ENCODE measurements around the gene C8B. TPM values are rescaled to one million over a fixed set of nuclear protein-coding genes. Genes with fewer than 3 reads are reported as not detected.

The C8B gene
- total RNA-seq, 6 donors from 2014 or later = 0.26 to 9.6 (median 0.98) TPM; not detected in 1

- Histone ChIP-seq H3K36me3 (no peaks in the 10 kb centered on the region), H3K27me3 (no peaks in the 10 kb centered on the region), H3K9me3 (no peaks in the 10 kb centered on the region), H3K27ac (no peak overlapping the region), H3K4me1 (peaks cover 0 to 3% (median 0%) of the 10 kb centered on the region in 4 donors), H3K4me3 (no peak overlapping the region)
- ATAC-seq (ENCODE audit: low FRiP score in 2 of 2) (no peak), DNase-seq (no peak)
- 75 to 83% methylated on average over 2 of the region's 2 CpGs for WGBS, 2 donors
- no peak for TF ChIP-seq POLR2AphosphoS5 (IDR thresholded peaks at IDR 0.05)
- TF ChIP-seq POLR2A (IDR thresholded peaks at IDR 0.05) = no peak
- TF ChIP-seq CTCF (IDR thresholded peaks at IDR 0.05) = no peak
- TF ChIP-seq EP300 (IDR thresholded peaks at IDR 0.05) = no peak
These were observed 67.8 kb downstream of the C8B start for GRCh38 chr1:56898005-56898373.

GRCh38 chr1:56897150-56898004, 68.4 kb downstream of the C8B start:
- no peak overlapping the region for H3K27ac ChIP-seq
- peaks cover 0 to 3% (median 0%) of the 10 kb centered on the region in 4 donors for H3K4me1 ChIP-seq
- H3K4me3 ChIP-seq = no peak overlapping the region
- TF ChIP-seq EP300 (IDR thresholded peaks at IDR 0.05) = peak in 1 of 4 donors; percentile 17
- no peak for TF ChIP-seq POLR2A (IDR thresholded peaks at IDR 0.05)
- DNase-seq = no peak
- no peaks in the 10 kb centered on the region for H3K36me3 ChIP-seq
- no peaks in the 10 kb centered on the region for H3K9me3 ChIP-seq
- H3K27me3 ChIP-seq = no peaks in the 10 kb centered on the region
- ATAC-seq (ENCODE audit: low FRiP score in 2 of 2) = no peak
- WGBS, 2 donors = 53 to 57% methylated on average over 6 of the region's 6 CpGs

- Histone ChIP-seq H3K27me3 (no peaks in the 10 kb centered on the region), H3K4me3 (no peak overlapping the region), H3K36me3 (no peaks in the 10 kb centered on the region), H3K9me3 (no peaks in the 10 kb centered on the region), H3K4me1 (no peaks in the 10 kb centered on the region), H3K27ac (no peak overlapping the region)
- DNase-seq (no peak), ATAC-seq (ENCODE audit: low FRiP score in 2 of 2) (no peak)
- TF ChIP-seq EP300 (IDR thresholded peaks at IDR 0.05) = no peak
- no peak for TF ChIP-seq POLR2A (IDR thresholded peaks at IDR 0.05)
- TF ChIP-seq POLR2AphosphoS5 (IDR thresholded peaks at IDR 0.05) = no peak
- no peak for TF ChIP-seq CTCF (IDR thresholded peaks at IDR 0.05)
These were observed 71.8 kb downstream of the C8B start for GRCh38 chr1:56894014-56894413.

- WGBS, 2 donors = 72 to 83% methylated on average over 3 of the region's 3 CpGs
- H3K27me3 ChIP-seq = no peaks in the 10 kb centered on the region
- no peak for DNase-seq
- H3K9me3 ChIP-seq = no peaks in the 10 kb centered on the region
- TF ChIP-seq EP300 (IDR thresholded peaks at IDR 0.05) (no peak), CTCF (IDR thresholded peaks at IDR 0.05) (no peak)
- no peaks in the 10 kb centered on the region for H3K36me3 ChIP-seq
- no peak for ATAC-seq (ENCODE audit: low FRiP score in 2 of 2)
- no peaks in the 10 kb centered on the region for H3K4me1 ChIP-seq
- no peak overlapping the region for H3K27ac ChIP-seq
- H3K4me3 ChIP-seq = no peak overlapping the region
These were observed 75.6 kb downstream of the C8B start for GRCh38 chr1:56890229-56890628.

- TF ChIP-seq POLR2AphosphoS5 (IDR thresholded peaks at IDR 0.05) (no peak), CTCF (IDR thresholded peaks at IDR 0.05) (no peak), POLR2A (IDR thresholded peaks at IDR 0.05) (no peak), EP300 (IDR thresholded peaks at IDR 0.05) (no peak)
- no peak overlapping the region for H3K27ac ChIP-seq
- no peaks in the 10 kb centered on the region for H3K36me3 ChIP-seq
- WGBS, 2 donors = 94 to 95% methylated on average over 6 of the region's 6 CpGs
- H3K4me1 ChIP-seq = no peaks in the 10 kb centered on the region
- ATAC-seq (ENCODE audit: low FRiP score in 2 of 2) (no peak), DNase-seq (no peak)
- no peaks in the 10 kb centered on the region for H3K27me3 ChIP-seq
- no peaks in the 10 kb centered on the region for H3K9me3 ChIP-seq
- no peak overlapping the region for H3K4me3 ChIP-seq
These were observed 84.4 kb downstream of the C8B start for GRCh38 chr1:56881417-56881816.
